Measurements from ENCODE around the gene MSANTD2.

GRCh38 chr11:124745270-124745834 lies 54.9 kb downstream of the MSANTD2 start:
- TF ChIP-seq CTCF (IDR thresholded peaks at IDR 0.05; ENCODE audit: low read depth, low read length) (no peak), EZH2phosphoT487 (IDR thresholded peaks at IDR 0.05; ENCODE audit: low read depth) (no peak)
